GM12864 (cell line): ENCODE results near the gene ELL2.

Source experiments
- DNase-seq: peaks from one replicate; pipeline ENCODE4 v3.0.0-alpha.2; 2011; ENCODE audit warnings: low read depth
- H3K4me3 ChIP-seq: 2 replicates; pipeline ENCODE4 v1.5.1; 2011; ENCODE audit warnings: mild to moderate bottlenecking, low read depth, low read length, control low read depth
- TF ChIP-seq, protein P1 (sequence below): IDR thresholded peaks from 2 replicates; pipeline ENCODE4 v1.5.1; 2011; ENCODE audit warnings: low read depth, mild to moderate bottlenecking, moderate library complexity, low read length, control low read depth, inconsistent platforms; ENCODE audit errors: missing control alignments

The ELL2 gene

DNA sequence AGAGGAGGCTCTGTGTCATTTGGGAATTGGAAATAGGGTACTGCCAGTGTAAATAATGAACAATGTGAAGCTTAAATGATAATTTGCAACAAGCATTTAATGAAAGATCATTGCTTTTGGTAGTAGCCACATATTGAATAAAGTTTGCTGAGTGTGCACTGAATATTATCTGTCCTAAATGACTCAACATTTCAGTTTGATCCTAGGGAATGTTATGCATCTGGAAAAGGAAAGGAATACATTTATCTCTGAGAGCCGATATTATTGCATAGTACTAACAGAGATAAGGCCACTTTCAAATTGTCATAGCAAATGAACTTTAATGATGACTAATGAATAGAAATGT lies 8.7 kb upstream of the ELL2 start:
- TF ChIP-seq, protein P1, sequence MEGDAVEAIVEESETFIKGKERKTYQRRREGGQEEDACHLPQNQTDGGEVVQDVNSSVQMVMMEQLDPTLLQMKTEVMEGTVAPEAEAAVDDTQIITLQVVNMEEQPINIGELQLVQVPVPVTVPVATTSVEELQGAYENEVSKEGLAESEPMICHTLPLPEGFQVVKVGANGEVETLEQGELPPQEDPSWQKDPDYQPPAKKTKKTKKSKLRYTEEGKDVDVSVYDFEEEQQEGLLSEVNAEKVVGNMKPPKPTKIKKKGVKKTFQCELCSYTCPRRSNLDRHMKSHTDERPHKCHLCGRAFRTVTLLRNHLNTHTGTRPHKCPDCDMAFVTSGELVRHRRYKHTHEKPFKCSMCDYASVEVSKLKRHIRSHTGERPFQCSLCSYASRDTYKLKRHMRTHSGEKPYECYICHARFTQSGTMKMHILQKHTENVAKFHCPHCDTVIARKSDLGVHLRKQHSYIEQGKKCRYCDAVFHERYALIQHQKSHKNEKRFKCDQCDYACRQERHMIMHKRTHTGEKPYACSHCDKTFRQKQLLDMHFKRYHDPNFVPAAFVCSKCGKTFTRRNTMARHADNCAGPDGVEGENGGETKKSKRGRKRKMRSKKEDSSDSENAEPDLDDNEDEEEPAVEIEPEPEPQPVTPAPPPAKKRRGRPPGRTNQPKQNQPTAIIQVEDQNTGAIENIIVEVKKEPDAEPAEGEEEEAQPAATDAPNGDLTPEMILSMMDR = no peak
- H3K4me3 ChIP-seq = no peak overlapping the region
- no peak for DNase-seq

DNA sequence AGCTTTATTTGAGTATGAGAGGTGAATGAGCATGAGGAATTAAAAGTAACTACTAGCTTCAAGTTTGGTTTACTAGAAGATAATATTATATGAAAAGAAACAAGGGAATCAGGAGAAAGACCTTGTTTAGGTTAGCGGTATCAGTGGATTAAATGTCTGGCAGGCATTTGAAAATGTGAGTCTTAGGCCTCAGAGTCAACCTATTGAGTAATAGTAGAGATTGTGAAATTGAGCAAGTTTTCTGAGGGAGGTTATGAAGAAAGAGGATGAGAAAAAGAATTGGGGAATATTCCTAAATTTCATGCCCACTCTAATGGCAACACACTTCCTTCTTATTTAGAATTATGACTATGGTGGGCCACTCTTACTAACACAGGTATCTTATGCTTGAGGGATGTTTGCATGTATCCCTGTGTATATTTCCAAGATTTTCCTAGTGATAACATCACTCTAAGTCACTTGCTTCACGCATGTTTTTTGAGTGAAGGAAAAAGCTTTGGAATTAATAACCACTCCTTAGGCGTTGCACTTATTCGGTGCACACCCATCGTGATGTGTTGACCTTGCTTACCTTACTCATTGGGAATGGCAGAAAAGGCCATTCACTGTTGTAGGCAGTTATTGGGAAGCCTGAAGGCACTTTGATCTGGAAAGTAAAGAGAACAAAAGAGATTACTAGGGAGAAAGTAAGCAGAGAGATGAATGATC lies 8.2 kb upstream of the ELL2 start:
- TF ChIP-seq, protein P1 = no peak
- DNase-seq = no peak
- H3K4me3 ChIP-seq = no peak overlapping the region

DNA sequence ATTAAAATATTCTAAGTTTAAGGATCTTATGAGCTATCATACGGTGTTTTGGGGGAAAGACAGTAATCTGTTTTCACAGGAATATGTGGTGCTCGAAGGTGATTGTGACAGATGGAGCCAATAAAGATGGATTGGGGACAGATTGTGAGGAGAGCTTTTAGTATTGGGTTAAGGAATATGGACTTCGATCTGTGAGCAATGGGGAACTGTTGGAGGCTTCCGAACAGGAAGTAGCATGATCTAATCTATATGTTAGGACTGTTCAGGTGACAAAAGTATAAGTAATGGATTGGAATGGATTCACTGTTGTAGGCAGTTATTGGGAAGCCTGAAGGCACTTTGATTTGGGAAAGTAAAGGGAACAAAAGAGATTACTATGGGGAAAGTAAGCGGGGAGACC lies 7.4 kb upstream of the ELL2 start:
- no peak overlapping the region for H3K4me3 ChIP-seq
- TF ChIP-seq, protein P1 = no peak
- DNase-seq = no peak

DNA sequence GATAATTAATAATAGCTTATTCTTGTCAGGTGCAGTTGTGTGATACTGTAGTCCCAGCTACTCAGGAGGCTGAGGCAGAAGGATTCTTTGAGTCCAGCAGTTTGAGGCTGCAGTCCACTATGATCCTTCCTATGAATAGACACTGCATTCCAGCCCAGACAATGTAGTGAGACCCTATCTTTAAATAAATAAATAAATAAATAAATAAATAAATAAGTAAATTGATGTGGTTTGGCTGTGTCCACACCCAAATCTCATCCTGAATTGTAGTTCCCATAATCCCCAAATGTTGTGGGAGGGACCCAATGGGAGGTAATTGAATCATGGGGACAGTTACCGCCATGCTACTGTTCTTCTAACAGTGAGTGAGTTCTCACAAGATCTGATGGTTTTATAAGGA lies 5.6 kb upstream of the ELL2 start:
- H3K4me3 ChIP-seq = no peak overlapping the region
- DNase-seq = no peak
- TF ChIP-seq, protein P1 = no peak

DNA sequence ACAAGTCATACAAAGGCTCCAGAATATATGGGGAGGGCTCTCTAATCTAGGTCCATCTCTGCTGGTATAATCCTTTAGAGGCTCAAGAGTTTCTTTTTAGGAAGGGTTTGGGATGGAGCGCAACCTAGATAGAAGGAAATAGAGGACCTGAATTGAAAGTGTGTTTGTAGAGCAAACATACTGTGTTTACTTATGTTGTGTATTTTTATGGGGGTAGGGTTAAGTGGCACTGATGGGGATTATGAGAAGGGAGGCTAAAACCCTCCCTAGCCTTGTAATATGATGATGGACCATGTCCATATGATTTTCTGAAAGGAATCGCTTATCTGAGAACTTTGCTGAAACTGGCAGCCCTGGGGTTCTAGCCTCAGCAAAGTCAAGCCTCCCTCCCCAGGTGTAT lies 4.4 kb upstream of the ELL2 start:
- H3K4me3 ChIP-seq = no peak overlapping the region
- TF ChIP-seq, protein P1 = no peak
- no peak for DNase-seq

DNA sequence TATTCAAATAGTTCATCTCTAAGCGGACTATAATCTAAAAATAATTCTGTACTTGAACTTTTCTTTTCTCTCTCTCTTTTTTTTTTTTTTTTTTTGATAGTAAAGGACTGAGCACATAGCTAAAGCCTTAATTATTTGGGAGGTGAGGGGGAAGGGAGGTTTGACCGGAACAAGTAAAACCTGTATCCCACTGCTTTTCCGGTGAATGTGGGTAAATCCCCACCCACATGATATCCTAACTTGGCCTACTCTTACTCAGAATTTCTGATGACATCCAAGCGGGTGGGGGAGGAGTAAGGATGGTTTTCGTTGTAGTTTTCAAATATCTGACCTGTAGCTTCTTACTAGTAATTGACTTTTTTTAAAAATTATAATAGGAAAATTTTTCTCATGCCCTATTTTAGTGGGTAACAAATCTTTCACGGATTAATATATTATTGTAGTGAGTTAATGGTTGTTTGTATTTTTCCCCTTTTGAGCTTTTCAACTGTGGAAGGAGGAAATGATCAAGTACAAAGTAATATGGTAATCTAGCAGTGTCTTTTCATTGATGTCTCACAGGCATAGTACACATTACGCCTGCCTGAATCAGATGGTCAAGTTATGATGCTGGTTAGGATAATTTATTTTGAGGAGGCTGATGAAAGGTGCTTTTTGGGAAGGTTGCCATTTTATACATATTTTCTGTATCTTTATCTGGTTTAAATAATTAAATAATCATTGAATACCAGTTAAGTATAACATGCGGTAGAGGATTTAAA lies 2.2 kb upstream of the ELL2 start:
- DNase-seq = no peak
- H3K4me3 ChIP-seq = no peak overlapping the region
- TF ChIP-seq, protein P1 = no peak
